Activated CD8-positive, alpha-beta memory T cell treated with anti-CD3 and anti-CD28 coated beads, Interleukin-2, amount 50 U/mL, for 4 hours (primary cell): ENCODE measurements around the gene UBE2F.
A peak's percentile ranks its signal among the peaks of the same experiment; 100 is the strongest.
"Not testable (repeated sequence)": the region's sequence is repeated elsewhere in the genome, so short reads cannot be mapped to it uniquely, and the experiment has no call there.

Experiments
- DNase-seq: peaks from one replicate; pipeline ENCODE4 v3.0.0-alpha.2; 2020

Gene UBE2F

DNA sequence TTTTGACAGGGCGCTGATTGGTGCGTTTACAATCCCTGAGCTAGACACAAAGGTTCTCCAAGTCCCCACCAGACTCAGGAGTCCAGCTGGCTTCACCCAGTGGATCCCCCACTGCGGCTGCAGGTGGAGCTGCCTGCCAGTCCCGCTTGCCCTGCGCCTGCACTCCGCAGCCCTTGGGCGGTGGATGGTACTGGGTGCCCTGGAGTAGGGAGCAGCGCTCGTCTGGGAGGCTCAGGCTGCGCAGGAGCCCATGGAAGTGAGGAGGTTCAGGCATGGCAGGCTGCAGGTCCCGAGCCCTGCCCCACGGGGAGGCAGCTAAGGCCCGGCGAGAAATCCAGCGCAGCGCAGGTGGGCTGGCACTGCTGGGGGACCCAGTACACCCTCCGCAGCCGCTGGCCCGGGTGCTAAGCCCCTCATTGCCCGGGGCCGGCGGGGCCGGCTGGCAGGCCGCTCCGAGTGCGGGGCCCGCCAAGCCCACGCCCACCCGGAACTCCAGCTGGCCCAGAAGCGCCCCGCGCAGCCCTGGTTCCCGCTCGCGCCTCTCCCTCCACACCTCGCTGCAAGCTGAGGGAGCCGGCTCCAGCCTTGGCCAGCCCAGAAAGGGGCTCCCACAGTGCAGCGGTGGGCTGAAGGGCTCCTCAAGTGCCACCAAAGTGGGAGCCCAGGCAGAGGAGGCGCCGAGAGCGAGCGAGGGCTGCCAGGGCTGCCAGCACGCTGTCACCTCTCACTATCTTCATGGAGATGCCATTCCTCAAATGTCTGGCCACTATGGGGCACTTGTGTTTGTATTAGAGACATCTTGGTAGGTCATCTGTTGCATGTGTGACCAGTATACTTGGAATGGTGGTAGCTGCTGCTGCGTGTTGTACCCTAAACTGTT is 91.1 kb downstream of the UBE2F start:
- not testable (repeated sequence) for DNase-seq

DNA sequence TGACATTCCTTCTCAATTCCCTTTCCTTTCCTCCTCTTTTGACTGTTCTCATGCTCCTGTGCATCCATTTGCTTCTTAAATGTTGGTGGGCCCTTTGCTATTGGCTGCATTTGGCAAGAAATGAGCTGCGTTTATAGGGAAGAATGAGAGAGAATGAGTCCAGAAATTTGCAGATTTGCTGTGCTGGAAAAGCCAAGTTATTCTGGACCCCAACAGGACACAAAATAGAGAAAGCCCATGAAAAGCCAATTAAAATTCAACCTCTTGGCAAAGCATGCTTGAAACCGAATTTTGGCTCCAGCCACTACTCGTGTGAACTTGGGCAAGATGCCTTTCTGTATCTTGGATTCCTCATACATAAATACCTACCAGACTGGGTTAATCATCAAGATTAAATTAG is 92.7 kb downstream of the UBE2F start:
- no peak for DNase-seq

DNA sequence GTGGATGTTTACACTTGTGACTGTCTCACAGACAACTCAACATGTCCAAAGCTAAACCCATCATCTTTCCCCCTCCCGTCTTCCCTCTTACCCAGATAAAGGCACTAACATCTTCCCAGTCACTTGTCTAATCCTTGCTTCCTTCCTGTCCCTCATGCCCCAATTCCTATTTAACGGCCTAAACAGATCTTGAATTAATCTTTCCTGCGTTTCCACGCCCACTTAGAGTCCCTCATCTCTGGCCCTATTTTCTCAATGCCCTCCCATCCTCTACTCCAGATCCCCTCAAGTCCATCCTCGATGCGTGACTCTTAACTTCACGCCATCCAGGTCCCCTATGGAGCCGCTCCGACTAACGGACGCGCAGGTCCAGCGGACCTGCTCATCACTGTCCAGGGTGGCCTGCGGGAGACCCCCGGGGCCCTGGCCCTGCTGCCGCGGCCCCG is 93.3 kb downstream of the UBE2F start:
- DNase-seq, result no peak

DNA sequence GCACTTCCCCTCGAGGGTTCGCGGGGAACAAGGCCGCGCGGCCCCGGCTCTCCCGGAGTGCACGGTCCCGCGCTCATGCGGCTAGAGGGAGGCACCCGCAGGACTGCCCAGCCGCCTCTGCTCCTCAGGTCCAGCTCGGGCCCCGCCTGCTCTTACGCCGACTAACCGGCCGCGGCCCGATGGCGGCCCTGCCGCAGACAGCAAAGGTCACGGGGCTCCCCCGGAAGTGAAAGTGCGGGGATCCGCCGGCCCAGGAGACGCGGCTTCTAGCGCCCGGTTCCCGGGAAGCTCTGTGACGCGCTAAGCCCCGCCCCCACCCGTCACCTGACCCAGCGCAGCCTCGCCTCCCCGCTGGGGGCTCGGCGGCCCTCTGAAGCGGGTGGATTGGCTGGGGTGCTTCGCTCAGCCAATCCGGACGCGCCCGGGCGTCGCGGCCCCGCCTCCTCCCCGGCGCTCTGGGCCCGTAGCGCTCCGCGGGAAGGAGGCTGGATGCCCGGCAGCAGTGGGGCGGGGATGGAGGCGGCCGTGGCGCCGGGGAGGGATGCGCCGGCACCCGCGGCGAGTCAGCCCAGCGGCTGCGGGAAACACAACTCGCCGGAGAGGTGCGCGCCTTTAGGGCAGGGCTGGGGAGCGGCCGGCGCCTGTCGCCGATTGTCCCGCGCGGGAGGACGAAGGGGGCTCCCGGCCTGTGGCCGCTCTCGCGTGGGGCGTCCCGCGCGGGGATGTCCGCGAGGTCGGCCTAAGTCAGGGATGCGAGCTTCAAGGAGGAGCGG is 93.9 kb downstream of the UBE2F start, which contains the start of gene SCLY:
Gene SCLY, plus strand, starts transcription at position 460 of the 773 bp plus-strand sequence. Its CDS starts 54 bp downstream, at position 514.
- DNase-seq, result peak; percentile 96

DNA sequence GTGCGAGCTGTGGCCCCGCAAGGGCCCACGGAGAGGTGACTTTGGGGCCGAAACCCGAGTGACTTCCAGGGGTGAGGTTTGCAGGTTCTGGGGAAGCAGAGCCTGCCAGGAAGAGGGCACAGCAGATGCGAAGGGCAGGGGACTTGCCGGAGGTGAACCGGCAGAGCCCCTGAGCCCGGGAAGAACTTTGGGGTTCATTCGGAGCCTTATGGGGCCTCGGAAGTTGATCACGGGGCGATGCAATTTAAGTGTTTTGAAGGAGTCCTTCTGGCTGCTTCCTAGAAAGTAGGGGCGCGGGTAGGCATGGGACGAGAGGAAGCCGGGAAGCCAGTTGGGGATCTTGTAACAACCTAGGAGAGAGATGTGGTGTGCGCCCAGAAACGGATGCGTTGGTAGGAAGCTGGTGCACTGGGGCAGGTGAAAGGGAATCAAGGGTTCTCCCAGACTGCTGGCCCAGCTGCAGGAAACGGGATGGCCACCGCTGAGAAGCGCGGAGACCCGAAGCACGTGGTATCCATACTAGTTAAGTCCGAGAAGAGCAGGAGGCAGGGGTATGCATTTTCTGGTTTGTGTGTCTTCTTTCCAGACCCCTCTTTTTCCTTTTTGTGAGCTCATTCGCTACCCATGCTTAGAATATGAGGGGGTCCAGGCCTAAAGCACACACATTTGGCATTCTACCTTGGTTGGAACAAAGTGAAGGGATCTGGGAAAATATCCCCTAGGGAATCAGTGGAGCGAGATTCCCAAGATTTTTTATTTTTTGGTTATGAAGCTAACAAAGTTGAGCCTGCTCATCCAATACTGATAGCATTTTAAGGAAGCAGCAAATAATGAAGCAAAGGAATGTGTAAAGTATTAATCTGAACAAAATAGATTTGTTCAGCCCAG is 94.7 kb downstream of the UBE2F start:
- no peak for DNase-seq

DNA sequence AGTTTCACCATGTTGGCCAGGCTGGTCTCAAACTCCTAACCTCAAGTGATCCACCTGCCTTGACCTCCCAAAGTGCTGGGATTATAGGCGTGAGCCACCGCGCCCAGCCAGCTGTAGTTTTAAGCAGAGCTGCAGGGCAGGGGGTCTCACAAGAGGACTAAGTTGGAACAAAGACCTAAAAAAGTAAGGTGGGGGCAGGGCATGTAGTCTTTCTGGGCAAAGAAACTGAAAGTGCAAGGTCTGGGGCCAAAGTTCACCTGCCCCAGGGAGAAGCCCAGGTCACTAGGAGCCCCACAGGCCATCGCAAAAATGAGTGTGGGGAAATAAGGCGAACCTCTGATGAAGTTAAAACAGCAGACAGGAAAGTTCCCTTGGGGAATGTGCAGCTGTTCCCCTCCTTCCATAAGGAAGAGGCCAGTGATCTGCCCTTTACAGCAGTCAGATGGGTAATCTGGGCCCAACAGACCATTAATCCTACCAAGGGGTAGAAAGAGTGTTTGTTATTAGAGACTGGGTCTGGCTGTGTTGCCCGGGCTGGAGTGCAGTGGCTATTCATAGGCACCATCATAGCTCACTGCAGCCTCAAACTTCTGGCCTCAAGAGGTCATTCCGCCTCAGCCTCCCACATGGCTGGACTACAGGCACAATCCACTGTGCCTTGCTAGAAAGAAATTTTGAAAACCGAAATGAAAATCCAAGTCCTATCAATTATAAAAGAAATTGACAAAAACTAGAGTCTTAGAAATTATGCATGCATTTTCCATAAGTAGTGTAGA is 96.8 kb downstream of the UBE2F start:
- no peak for DNase-seq

DNA sequence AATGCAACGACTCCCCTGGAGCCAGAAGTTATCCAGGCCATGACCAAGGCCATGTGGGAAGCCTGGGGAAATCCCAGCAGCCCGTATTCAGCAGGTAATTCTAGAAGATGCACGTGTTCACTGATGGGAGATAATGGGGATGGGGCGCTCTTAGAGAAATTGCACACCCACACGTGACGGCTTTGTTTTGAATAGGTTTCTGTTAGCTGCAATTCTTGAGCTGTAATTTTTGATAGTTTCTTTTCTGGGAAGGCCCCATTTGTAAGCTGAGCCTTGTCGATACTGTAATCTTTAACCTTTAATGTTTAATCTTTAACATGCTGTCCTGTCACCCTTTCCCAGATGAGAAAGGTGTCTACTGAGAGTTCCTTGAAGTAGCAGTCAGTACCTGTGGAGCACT is 97.6 kb downstream of the UBE2F start:
- no peak for DNase-seq

DNA sequence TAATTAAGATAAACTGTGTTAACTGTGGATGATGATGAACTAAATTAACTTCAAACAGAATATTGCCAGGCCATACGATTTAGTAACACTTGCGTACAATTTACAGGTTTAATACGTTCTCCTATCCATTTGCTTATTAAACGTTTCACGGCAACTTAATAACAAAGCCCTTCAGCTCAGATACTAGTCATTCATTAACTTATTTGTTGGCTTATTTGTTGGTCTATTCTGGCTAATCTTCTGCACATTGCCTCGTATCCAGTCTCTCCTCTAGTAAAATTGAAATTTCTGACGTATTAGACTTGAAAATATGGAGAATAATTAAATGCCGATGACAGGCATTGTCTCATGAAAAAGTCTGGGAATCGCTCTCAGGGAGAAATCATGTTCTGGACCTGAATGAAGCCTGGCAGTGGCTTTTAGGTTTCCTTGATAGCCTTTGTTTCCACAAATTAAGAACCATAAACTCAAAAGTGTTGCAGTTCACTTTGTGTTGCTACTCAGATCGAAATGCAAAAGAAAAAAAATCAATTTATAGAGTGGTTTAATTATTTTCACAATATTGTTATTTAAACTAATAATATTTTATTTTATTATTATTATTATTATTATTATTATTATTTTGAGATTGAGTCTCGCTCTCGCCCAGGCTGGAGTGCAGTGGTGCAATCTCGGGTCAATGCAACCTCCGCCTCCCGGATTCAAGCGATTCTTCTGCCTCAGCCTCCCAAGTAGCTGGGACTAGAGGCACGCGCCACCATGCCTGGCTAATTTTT is 98.4 kb downstream of the UBE2F start:
- no peak for DNase-seq

DNA sequence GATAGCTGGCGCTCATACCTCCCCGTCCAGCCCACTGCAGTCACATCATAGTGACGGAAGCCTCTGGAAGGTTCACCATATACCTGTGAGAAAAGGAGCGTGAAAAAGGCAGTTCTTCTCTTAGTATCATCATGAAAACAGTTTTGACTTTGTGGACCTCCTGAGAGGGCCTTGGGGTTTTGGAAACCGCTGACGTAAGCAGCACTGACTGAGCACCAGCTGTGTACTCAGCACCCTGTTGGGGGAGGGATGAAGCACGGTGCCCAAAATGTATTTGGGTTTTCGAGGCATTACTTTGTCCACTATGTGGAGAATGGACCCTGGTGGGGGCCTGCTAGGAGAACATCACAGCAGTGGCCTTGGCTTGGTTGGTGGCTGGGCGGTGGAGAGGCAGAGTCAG is 99.4 kb downstream of the UBE2F start:
- DNase-seq, result no peak

DNA sequence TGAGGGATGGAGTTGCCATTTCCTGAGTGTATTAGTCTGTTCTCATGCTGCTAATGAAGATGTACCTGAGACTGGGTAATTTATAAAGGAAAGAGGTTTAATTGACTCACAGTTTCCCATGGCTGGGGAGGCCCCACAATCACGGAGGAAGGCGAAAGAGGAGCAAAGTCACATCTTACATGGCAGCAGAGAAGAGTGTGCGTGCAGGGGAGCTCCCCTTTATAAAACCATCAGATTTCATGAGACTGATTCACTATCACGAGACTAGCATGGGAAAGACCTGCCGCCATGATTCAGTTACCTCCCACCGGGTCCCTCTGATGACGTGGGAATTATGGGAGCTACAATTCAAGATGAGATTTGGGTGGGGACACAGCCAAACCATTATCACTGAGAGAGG is 99.9 kb downstream of the UBE2F start:
- not testable (repeated sequence) for DNase-seq

DNA sequence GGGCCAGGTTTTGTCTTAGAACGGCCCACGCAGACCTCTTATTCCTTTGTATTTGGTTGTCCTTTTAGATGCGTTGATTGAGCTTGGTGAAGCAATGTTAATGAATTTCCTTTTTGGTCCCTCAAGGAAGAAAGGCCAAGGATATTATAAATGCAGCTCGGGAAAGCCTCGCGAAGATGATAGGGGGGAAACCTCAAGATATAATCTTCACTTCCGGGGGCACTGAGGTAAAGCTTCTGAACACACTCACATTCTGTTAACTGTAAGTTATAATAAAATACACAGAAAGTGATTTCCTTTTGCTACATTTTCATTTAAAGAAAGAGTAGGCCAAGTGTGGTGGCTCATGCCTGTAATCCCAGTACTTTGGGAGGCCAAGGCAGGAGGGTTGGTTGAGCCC is 101.1 kb downstream of the UBE2F start:
- DNase-seq, result no peak

DNA sequence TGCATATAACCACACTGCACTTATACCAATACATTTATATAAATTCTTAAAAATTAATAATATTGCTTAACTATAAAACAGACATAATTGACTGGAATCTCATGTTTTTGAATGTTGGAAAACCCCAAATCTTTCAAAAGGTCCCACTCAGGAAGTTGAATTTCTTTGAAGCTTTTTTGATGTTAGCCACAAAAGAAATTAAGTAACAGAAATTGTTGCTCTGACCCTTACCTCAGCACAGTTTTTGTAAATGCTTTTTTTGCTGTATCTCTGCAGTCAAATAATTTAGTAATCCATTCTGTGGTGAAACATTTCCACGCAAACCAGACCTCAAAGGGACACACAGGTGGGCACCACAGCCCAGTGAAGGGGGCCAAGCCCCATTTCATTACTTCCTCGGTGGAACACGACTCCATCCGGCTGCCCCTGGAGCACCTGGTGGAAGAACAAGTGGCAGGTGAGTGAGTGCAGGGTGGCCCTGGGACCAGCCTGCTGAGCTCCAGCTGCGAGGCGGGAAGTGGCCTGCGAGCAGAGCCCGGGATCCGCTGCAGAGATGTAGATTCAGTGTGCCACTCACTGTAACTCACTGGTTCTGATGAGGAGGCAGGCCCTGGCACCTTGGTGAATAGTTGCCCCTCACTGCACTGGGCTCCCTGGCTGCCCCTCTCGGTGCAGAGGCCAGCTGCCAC is 102.4 kb downstream of the UBE2F start:
- no peak for DNase-seq

DNA sequence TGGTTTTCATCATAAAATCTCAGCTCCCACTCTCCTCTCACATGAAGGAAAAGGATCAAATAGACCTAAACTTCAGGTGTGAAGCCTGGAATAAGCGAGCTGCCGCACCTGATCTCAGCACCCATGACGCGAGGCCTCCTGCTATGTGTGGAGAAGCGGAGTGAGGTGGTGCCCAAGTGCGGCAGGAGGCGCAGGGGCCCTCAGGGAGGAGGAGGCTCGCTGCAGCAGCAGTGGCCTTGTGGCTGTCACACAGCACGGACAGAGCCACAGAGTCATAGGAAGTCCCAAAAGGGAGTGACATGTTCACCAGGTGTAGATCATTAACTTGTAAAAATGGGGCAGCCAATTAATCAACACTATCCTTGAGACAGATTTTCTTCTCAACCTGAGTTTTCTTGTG is 103.1 kb downstream of the UBE2F start:
- no peak for DNase-seq

DNA sequence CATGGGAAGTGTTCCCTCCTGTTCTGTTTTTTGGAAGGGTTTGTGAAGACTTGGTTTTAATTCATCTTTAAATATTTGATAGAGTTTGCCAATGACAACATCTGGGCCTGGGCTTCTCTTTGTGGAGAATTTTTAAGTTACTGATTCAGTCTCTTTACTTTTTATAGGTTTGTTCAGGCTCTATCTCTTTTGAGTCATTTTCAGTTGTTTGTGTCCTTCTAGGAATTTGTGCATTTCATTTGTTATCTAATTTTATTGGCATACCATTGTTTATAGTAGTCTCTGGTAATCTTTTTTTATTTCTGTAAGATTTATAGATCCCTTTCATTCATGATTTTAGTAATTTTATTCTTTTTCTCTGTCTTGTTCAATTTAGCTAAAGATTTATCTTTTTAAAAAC is 108.6 kb downstream of the UBE2F start:
- no peak for DNase-seq

DNA sequence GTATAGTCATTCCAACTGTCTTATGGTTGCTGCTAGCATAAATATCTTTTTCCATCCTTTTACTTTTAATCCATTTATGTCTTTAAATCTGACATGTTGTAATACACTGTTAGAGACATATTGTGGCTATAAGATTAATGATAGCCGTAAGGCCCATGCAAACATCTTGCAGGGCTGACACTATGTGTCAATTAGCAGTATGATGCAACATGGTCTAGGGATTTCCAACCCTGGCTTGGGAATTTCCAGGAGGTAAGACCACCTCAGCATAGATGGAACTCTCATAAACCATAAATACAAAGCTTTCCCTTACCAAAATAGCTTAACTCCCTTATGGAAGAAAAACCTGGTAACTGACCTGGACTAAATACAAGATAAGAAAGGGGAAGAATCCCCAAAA is 110.5 kb downstream of the UBE2F start:
- DNase-seq, result no peak

DNA sequence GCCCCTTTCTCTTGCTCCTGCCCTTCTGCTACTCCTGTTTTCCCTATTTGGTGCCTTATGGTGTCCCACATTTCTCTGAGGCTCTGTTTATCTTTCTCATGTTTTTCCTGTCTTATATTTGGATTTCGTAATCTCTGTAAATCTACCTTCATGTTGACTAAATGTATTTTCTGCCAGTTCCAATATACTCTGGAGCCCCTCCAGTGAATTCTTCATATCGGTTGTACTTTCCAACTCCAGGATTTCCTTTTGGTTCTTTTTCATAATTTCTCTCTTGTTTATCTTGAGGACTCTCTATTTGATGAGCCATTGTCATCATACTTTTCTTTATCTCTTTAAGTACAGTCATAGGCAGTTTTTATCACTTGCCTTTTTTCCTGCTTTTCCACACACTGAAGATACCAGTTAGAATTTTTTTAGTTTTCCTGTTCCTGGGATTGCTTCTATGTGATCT is 113.1 kb downstream of the UBE2F start:
- no peak for DNase-seq

DNA sequence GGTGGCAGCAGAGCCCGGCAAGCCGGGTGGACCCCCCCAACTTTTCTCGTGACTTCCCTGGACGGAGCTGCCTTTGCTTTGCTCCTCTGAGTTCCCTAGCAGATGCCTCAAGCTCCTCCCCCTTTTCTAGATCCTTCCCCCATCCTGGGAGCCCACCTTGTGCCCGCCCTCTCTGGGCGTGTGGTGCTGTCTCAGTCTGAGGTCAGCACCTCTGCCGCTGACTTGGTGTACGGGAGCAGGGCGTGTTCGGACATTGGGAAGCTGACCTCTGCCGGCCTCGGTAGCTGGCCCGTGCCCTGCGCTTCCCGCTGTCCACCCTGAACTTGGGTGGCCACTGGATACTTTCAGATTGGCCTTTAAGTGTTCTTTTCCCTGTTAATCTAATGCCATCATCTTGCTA is 113.7 kb downstream of the UBE2F start:
- no peak for DNase-seq

DNA sequence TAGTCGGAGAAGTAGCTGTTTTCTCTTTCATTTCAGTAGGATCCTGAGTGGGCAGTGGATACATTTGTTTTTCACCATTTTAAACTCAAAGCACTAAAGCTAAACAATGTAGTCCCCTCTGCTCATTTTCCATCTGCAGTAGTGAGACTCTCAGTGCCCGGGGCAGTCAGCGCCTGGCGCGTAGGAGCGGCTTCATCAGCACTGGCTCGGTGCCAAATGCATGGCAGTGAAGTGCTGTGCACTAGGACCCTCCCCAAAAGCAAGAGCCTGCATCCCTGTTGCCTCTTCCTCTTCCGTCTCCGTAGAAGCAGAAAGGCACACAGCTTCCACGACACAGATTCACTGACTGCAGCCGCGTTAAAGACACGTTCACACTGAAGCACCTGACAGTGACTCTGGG is 114.3 kb downstream of the UBE2F start:
- DNase-seq, result peak; percentile 1

DNA sequence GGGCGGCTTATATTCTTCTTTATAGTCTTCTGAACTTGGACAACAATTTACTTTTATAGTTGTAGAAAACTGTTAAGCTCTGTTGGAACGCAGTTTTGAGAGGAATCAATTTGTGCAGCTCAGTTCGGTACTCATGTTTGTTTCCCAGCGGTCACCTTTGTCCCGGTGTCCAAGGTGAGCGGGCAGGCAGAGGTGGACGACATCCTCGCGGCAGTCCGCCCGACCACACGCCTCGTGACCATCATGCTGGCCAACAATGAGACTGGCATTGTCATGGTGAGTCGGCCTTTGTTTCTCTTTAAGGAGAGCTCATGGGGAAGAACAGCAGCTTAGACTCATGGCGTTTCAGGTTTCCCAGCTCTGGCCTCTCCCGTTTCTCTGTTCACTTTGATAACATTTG is 114.7 kb downstream of the UBE2F start:
- no peak for DNase-seq

DNA sequence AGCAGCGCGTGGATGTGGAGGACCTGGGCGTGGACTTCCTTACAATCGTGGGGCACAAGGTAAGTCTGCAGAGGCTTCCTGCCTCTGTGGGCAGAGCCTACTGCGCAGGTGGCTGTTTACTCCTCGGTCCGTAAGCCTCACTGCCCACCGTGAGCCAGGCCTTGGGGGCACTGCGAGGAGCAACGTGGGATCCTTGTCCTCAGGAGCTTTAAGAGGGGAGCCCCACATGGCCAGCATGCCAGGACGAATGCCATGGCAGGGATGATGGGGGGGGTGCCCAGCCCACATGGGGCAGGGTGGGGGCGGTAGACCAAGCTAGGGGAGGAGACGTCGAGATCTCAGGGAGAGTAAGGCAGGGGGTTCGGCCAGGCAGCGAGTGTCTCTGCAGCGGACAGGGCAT is 115.3 kb downstream of the UBE2F start:
- DNase-seq, result peak; percentile 5

DNA sequence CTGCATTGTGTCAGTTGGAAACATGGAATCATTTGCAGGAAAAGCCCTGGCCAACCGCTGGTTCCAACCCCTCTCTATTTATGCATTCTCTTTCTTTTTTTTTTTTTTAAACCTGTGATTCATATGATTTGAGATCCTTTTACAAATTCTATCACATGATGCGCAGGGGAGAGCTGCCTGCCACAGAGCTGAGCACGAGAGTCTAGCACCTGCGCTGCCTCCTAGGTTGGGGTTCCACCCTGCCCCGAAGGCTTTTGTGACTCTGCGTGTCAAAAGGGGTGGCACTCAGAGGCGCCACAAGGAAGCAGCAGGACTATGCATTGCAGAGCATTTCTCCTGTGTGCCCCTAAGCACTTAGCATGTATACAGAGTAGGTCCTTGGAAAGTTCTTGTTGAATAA is 116.0 kb downstream of the UBE2F start:
- DNase-seq, result peak; percentile 6
